ENCODE results near the gene CKAP5. TPM values are rescaled to one million over a fixed set of nuclear protein-coding genes. Genes with fewer than 3 reads are reported as not detected.

The CKAP5 gene
- polyA plus RNA-seq, 1 donor (not counting 4 experiments of a cell fraction or from before 2014, with no cell fraction given), result 96.4 TPM

- no peaks in the 10 kb centered on the region for H4K20me1 ChIP-seq (ENCODE audit: control insufficient read depth, extremely low read depth, insufficient read depth, low read length)
- no peaks in the 10 kb centered on the region for H3K79me2 ChIP-seq (ENCODE audit: control insufficient read depth, insufficient read depth, low read length)
- H3K9me3 ChIP-seq (ENCODE audit: control insufficient read depth, low read depth, low read length), result no peaks in the 10 kb centered on the region
- no peak overlapping the region for H3K4me2 ChIP-seq (ENCODE audit: control insufficient read depth, extremely low read depth, insufficient read depth, low read depth, low read length)
- no peak for DNase-seq (ENCODE audit: low read depth, low spot score)
- H3K27ac ChIP-seq (ENCODE audit: control insufficient read depth, insufficient read depth, low read length), result no peak overlapping the region
- no peak overlapping the region for H3K4me3 ChIP-seq (ENCODE audit: control insufficient read depth in 2 of 3, extremely low read depth in 1 of 3, insufficient read depth in 2 of 3, low read depth in 1 of 3, low read length in 3 of 3)
- H3K9ac ChIP-seq (ENCODE audit: control insufficient read depth, extremely low read depth, insufficient read depth, low read length), result no peak overlapping the region
- no peaks in the 10 kb centered on the region for H3K4me1 ChIP-seq (ENCODE audit: control insufficient read depth, extremely low read depth, insufficient read depth, low read length)
- TF ChIP-seq, protein P1, sequence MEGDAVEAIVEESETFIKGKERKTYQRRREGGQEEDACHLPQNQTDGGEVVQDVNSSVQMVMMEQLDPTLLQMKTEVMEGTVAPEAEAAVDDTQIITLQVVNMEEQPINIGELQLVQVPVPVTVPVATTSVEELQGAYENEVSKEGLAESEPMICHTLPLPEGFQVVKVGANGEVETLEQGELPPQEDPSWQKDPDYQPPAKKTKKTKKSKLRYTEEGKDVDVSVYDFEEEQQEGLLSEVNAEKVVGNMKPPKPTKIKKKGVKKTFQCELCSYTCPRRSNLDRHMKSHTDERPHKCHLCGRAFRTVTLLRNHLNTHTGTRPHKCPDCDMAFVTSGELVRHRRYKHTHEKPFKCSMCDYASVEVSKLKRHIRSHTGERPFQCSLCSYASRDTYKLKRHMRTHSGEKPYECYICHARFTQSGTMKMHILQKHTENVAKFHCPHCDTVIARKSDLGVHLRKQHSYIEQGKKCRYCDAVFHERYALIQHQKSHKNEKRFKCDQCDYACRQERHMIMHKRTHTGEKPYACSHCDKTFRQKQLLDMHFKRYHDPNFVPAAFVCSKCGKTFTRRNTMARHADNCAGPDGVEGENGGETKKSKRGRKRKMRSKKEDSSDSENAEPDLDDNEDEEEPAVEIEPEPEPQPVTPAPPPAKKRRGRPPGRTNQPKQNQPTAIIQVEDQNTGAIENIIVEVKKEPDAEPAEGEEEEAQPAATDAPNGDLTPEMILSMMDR (optimal IDR thresholded peaks at IDR 0.05 in 1 of 3, IDR thresholded peaks at IDR 0.05 in 1 of 3, conservative IDR thresholded peaks at IDR 0.05 in 1 of 3; ENCODE audit: extremely low read depth in 1 of 3, insufficient read depth in 2 of 3, low read length in 3 of 3), result no peak
- no peak for TF ChIP-seq EZH2 (IDR thresholded peaks at IDR 0.05; ENCODE audit: low read length)
- peaks cover 3 to 12% of the 10 kb centered on the region in 2 experiments for H3K36me3 ChIP-seq (ENCODE audit: control insufficient read depth in 2 of 2, extremely low read depth in 1 of 2, insufficient read depth in 2 of 2, low read length in 2 of 2)
- dilution Hi-C loops (cut with MboI; ENCODE audit: extremely low pct_ligation_motif_present, low sequenced_read_pairs), result no loop called here
- FAIRE-seq, result no peak
- H3K9me1 ChIP-seq (ENCODE audit: control insufficient read depth, extremely low read depth, insufficient read depth, low read length), result no peaks in the 10 kb centered on the region
- H2AFZ ChIP-seq (ENCODE audit: control insufficient read depth, low read length), result no peak overlapping the region
- no peaks in the 10 kb centered on the region for H3K27me3 ChIP-seq (ENCODE audit: control insufficient read depth, extremely low read depth, insufficient read depth, low read length)
Observed at GRCh38 chr11:46890665-46891064, 44.6 kb upstream of the CKAP5 start.

DNA sequence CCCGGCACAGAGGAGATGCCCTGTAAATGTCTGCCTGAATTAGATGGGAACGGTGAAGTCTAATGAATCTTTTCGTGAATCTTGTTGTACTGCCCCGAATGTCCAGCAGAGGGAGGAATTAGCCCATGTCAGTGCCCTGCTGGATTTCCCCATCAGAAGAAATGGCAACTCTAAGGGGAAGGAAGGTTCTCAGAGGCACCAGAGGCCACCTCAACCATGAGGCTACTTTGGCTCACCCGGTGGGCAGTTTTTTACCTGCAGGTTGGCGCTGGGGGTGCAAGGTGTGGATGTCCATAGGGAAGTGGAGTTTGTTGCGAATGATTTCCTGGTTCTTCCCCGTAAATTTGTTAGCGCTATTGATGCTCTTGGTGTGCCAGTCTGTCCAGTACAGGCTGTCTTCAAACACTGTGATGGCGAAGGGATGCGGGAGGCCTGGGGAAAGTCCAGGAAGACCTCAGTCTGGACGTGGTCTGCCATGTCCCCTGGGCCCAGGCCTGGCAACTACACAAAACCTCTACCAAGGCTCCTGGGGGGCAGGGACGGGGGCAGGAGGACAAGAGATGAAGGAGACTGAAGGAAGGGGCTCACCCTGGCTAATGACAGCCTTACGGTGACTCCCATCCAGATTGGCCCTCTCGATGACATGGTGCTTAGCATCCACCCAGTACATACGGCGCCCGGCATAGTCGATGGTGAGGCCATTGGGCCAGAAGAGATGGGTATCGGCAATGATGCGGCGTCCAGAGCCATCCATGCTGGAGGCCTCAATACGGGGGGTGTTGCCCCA, 43.8 kb upstream of the CKAP5 start:
- H3K9ac ChIP-seq (ENCODE audit: control insufficient read depth, extremely low read depth, insufficient read depth, low read length), result no peak overlapping the region
- TF ChIP-seq EZH2 (IDR thresholded peaks at IDR 0.05; ENCODE audit: low read length), result no peak
- TF ChIP-seq, protein P1 (optimal IDR thresholded peaks at IDR 0.05 in 1 of 3, IDR thresholded peaks at IDR 0.05 in 1 of 3, conservative IDR thresholded peaks at IDR 0.05 in 1 of 3; ENCODE audit: extremely low read depth in 1 of 3, insufficient read depth in 2 of 3, low read length in 3 of 3), result peak; percentile 81 to 93 (median 89)
- H3K4me2 ChIP-seq (ENCODE audit: control insufficient read depth, extremely low read depth, insufficient read depth, low read depth, low read length), result no peak overlapping the region
- DNase-seq (ENCODE audit: low read depth, low spot score) (no peak), FAIRE-seq (peak; percentile 82)
- no peaks in the 10 kb centered on the region for H3K79me2 ChIP-seq (ENCODE audit: control insufficient read depth, insufficient read depth, low read length)
- dilution Hi-C loops (cut with MboI; ENCODE audit: extremely low pct_ligation_motif_present, low sequenced_read_pairs), result no loop called here
- no peaks in the 10 kb centered on the region for H3K9me1 ChIP-seq (ENCODE audit: control insufficient read depth, extremely low read depth, insufficient read depth, low read length)
- no peaks in the 10 kb centered on the region for H3K27me3 ChIP-seq (ENCODE audit: control insufficient read depth, extremely low read depth, insufficient read depth, low read length)
- H3K4me1 ChIP-seq (ENCODE audit: control insufficient read depth, extremely low read depth, insufficient read depth, low read length), result no peaks in the 10 kb centered on the region
- H3K36me3 ChIP-seq (ENCODE audit: control insufficient read depth in 2 of 2, extremely low read depth in 1 of 2, insufficient read depth in 2 of 2, low read length in 2 of 2), result peaks cover 3 to 10% of the 10 kb centered on the region in 2 experiments
- H3K27ac ChIP-seq (ENCODE audit: control insufficient read depth, insufficient read depth, low read length), result no peak overlapping the region
- no peaks in the 10 kb centered on the region for H4K20me1 ChIP-seq (ENCODE audit: control insufficient read depth, extremely low read depth, insufficient read depth, low read length)
- H3K9me3 ChIP-seq (ENCODE audit: control insufficient read depth, low read depth, low read length), result no peaks in the 10 kb centered on the region
- H3K4me3 ChIP-seq (ENCODE audit: control insufficient read depth in 2 of 3, extremely low read depth in 1 of 3, insufficient read depth in 2 of 3, low read depth in 1 of 3, low read length in 3 of 3), result no peak overlapping the region
- no peak overlapping the region for H2AFZ ChIP-seq (ENCODE audit: control insufficient read depth, low read length)
